AG04449 (cell line): Measurements from ENCODE around the gene ZNF236.

Experiments used
- CTCF ChIA-PET: fragments of 350-600 bp; formaldehyde crosslinking; extraction: SDS; loops from one replicate; lab custom pipeline; 2021; ENCODE audit warnings: antibody characterized with exemption; lab: Yijun Ruan, JAX
- POLR2A ChIA-PET: fragments of 400-600, 350-600 bp; formaldehyde crosslinking; extraction: SDS; loops from one replicate; lab custom pipeline; 2020; ENCODE audit warnings: antibody characterized with exemption, inconsistent platforms; lab: Yijun Ruan, JAX
- DNase-seq: peaks from one replicate; pipeline ENCODE4 v3.0.0-alpha.2; 2010; ENCODE audit warnings: low read depth, low spot score
- H3K4me3 ChIP-seq: 2 replicates; pipeline ENCODE4 v1.5.1; 2011; ENCODE audit warnings: low read depth, mild to moderate bottlenecking, control low read depth, low read length
- CTCF ChIP-seq: IDR thresholded peaks from one replicate; pipeline ENCODE4 v1.5.1; 2011; ENCODE audit warnings: mild to moderate bottlenecking, moderate library complexity, low read length, control low read depth, inconsistent platforms; ENCODE audit not compliant: insufficient read depth; ENCODE audit errors: missing control alignments

ZNF236 gene

GRCh38 chr18:76892832-76893231 is 70.5 kb downstream of the ZNF236 start:
- TF ChIP-seq CTCF = no peak
- H3K4me3 ChIP-seq = no peak overlapping the region
- ChIA-PET POLR2A (no interaction called here), CTCF (no interaction called here)
- DNase-seq = no peak

GRCh38 chr18:76894566-76895346 is 72.4 kb downstream of the ZNF236 start:
- ChIA-PET POLR2A (interaction anchor here (0.7 kb wide), 1 partner anchor 25 kb away, joined by 3 read pairs; no protein-coding TSS in a partner anchor), CTCF (no interaction called here)
- no peak for TF ChIP-seq CTCF
- no peak for DNase-seq
- H3K4me3 ChIP-seq = no peak overlapping the region

- ChIA-PET POLR2A (no interaction called here), CTCF (no interaction called here)
- no peak overlapping the region for H3K4me3 ChIP-seq
- no peak for DNase-seq
- TF ChIP-seq CTCF = no peak
Measured at GRCh38 chr18:76895498-76895897, 73.1 kb downstream of the ZNF236 start.

GRCh38 chr18:76896677-76897076 is 74.3 kb downstream of the ZNF236 start:
- POLR2A ChIA-PET = no interaction called here
- no peak overlapping the region for H3K4me3 ChIP-seq
- CTCF ChIA-PET = no interaction called here
- TF ChIP-seq CTCF = no peak
- no peak for DNase-seq

DNA sequence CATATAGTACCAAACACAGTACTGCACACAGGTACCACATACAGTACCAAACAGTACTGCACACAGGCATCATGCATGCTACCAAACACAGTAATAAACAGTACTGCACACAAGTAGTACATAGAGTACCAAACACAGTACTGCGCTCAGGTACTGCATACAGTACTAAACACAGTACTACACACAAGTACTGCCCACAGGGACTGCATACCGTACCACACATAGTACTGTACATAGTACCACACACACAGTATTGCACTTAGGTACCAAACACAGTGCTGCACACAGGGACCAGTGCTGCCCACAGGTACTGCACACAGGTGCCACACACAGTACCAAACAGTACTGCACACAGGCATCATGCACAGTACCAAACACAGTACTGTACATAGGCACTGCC is 74.9 kb downstream of the ZNF236 start:
- no peak for DNase-seq
- TF ChIP-seq CTCF = no peak
- ChIA-PET POLR2A (no interaction called here), CTCF (interaction anchor here (0.6 to 1.7 kb wide), 3 partner anchors 28 to 94 kb away, joined by 3 to 7 read pairs (median 3); no protein-coding TSS in a partner anchor)
- no peak overlapping the region for H3K4me3 ChIP-seq

GRCh38 chr18:76903386-76903785 is 81.0 kb downstream of the ZNF236 start:
- no peak for TF ChIP-seq CTCF
- POLR2A ChIA-PET = no interaction called here
- CTCF ChIA-PET = interaction anchor here (1.0 to 2.0 kb wide), 3 partner anchors 19 to 100 kb away, joined by 3 to 6 read pairs (median 3); no protein-coding TSS in a partner anchor
- DNase-seq = no peak
- no peak overlapping the region for H3K4me3 ChIP-seq
